HG03378 (cell line): ENCODE measurements around the gene TGIF2LY.
"Not testable (repeated sequence)": the region's sequence is repeated elsewhere in the genome, so short reads cannot be mapped to it uniquely, and the experiment has no call there.

ENCODE experiments used
- ATAC-seq: cut with Tn5 transposase; IDR thresholded peaks from one replicate; pipeline ENCODE4 v1.9.1; 2021; ENCODE audit warnings: mild to moderate bottlenecking, moderate library complexity; ENCODE audit not compliant: unreplicated experiment

Gene TGIF2LY

DNA sequence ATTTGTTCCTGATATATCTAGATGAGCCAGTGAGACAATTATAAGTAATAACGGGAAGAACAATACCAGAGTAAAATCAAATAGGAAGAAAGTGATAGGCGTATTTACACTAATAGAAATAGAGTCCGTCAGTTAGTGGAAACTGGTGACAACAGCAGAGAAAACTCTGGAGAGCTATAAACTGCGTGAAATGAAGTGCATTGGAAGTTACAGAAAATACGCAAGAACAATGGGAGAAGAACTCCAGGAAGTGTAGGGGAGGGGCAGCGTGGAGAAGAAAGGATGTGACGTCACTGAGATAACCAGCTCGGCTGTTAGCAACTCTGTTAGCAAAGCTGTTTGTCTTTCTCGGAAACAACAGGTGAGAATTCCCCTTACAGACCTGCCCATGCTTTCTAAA is at the start of gene TGIF2LY:
Gene TGIF2LY, plus strand, starts transcription at position 301 of the 400 bp plus-strand sequence. CDS start 178 bp downstream, outside the sequence.
- ATAC-seq, result not testable (repeated sequence)
